K562 (cell line): ENCODE measurements around the gene ADORA2B. TPM values are rescaled to one million over a fixed set of nuclear protein-coding genes. Genes with fewer than 3 reads are reported as not detected.

Source experiments
- ATAC-seq: fragments of 200-7000 bp; cut with Tn5 transposase; 3 replicates; pipeline ENCODE4 v1.9.1; 2020; ENCODE audit warnings: moderate library complexity
- BruUV-seq: library from RNA; stranded (reverse); fragments of 400-500 nt; replicated peaks from 2 replicates; lab custom pipeline; 2021; lab: Mats Ljungman, UMichigan
- CTCF ChIA-PET: fragments of 300-600 bp; formaldehyde crosslinking; extraction: SDS; loops from one replicate; lab custom pipeline; 2021; ENCODE audit warnings: low intra/inter-chr PET ratio; lab: Yijun Ruan, JAX
- POLR2A ChIA-PET: fragments of 300-600, 350-650 bp; sonication (Branson Sonifier 250); formaldehyde crosslinking; extraction: SDS; loops from one replicate; lab custom pipeline; 2021; ENCODE audit warnings: antibody characterized with exemption, inconsistent platforms; lab: Yijun Ruan, JAX
- DNase-seq, 4 experiments: peaks; one replicate each; pipeline versions ENCODE4 v3.0.0 to v3.0.0-alpha.2; 2011 to 2018; ENCODE audit warnings: low spot score in 3 of 4, mixed read lengths in 3 of 4; ENCODE audit errors: extremely low read depth in 1 of 4
- FAIRE-seq: peaks from 2 replicates; lab custom pipeline; 2011; peaks lifted over from hg19 to GRCh38; lab: Jason Lieb, UNC
- H2AFZ ChIP-seq: 2 replicates; pipeline ENCODE4 v1.6.0; 2011; ENCODE audit warnings: low read depth, low read length, control low read depth, inconsistent platforms
- H3K27ac ChIP-seq: fragments of 200-600 bp; 3 replicates; pipeline ENCODE4 v1.8.0; 2011; ENCODE audit warnings: low read depth, mild to moderate bottlenecking, control low read depth, inconsistent platforms, low read length, moderate library complexity, mixed read lengths; ENCODE audit errors: extremely low read depth
- H3K27me3 ChIP-seq, 2 experiments: fragments of 300-600 bp in 1 of 2; 2 replicates in 1 of 2; 3 replicates in 1 of 2; pipeline versions ENCODE4 v1.6.0 to v1.8.0; 2011; ENCODE audit warnings: inconsistent platforms in 2 of 2, low read length in 2 of 2, mild to moderate bottlenecking in 1 of 2, mixed read lengths in 1 of 2, moderate library complexity in 1 of 2; ENCODE audit not compliant: control insufficient read depth in 2 of 2, insufficient read depth in 2 of 2
- H3K36me3 ChIP-seq: fragments of 300-600 bp; 3 replicates; pipeline ENCODE4 v1.8.0; 2011; ENCODE audit warnings: mild to moderate bottlenecking, low read length, inconsistent platforms; ENCODE audit not compliant: control insufficient read depth, insufficient read depth
- H3K4me1 ChIP-seq, 2 experiments: fragments of 200-600 bp in 1 of 2; replicated peaks in 1 of 2; 2 replicates in 1 of 2; 3 replicates in 1 of 2; pipeline versions ENCODE4 v1.5.1 to v1.8.0; 2011; ENCODE audit warnings: inconsistent platforms in 2 of 2, low read length in 2 of 2, mild to moderate bottlenecking in 1 of 2, mixed read lengths in 1 of 2, moderate library complexity in 1 of 2; ENCODE audit not compliant: control insufficient read depth in 2 of 2, insufficient read depth in 2 of 2
- H3K4me2 ChIP-seq: 2 replicates; pipeline ENCODE4 v1.6.1; 2011; ENCODE audit warnings: low read length, control low read depth, inconsistent platforms, mixed read lengths; ENCODE audit not compliant: insufficient read depth
- H3K4me3 ChIP-seq: fragments of 200-600 bp; sonication (generic), shearing (Covaris generic); 2 replicates; pipeline ENCODE4 v1.5.1; 2016; ENCODE audit warnings: control low read depth, inconsistent platforms
- H3K79me2 ChIP-seq: fragments of 200-600 bp; 3 replicates; pipeline ENCODE4 v1.8.0; 2011; ENCODE audit warnings: low read length, inconsistent platforms; ENCODE audit not compliant: control insufficient read depth, insufficient read depth
- H3K9ac ChIP-seq, 2 experiments: 2 replicates each; pipeline versions ENCODE4 v1.6.0 to v1.6.1; 2011; ENCODE audit warnings: low read depth in 2 of 2, low read length in 2 of 2, control low read depth in 1 of 2, inconsistent platforms in 1 of 2, mild to moderate bottlenecking in 1 of 2, mixed read lengths in 1 of 2; ENCODE audit not compliant: insufficient read depth in 1 of 2
- H3K9me1 ChIP-seq: one replicate; pipeline ENCODE4 v1.6.0; 2011; ENCODE audit warnings: inconsistent platforms, mild to moderate bottlenecking, low read length, moderate library complexity; ENCODE audit not compliant: control insufficient read depth, insufficient read depth
- H3K9me3 ChIP-seq: replicated peaks from 2 replicates; pipeline ENCODE4 v1.5.1; 2011; ENCODE audit warnings: low read depth, low read length, inconsistent platforms; ENCODE audit not compliant: control insufficient read depth, insufficient read depth
- H4K20me1 ChIP-seq: replicated peaks from 2 replicates; pipeline ENCODE4 v1.6.1; 2011; ENCODE audit warnings: low read length, inconsistent platforms, mixed read lengths; ENCODE audit not compliant: control insufficient read depth, insufficient read depth
- ARID2 ChIP-seq: fragments of 450-650 bp; IDR thresholded peaks from 2 replicates; pipeline ENCODE4 v1.6.1; 2017; ENCODE audit warnings: antibody characterized with exemption, mild to moderate bottlenecking
- ATF1 ChIP-seq, 2 experiments: fragments of 450-650 bp in 1 of 2; IDR thresholded peaks; 2 replicates each; pipeline ENCODE4 v1.6.1; 2016; ENCODE audit warnings: missing compliant biosample characterization in 1 of 2, missing genetic modification characterization in 1 of 2
- LCOR ChIP-seq: sonication (generic); formaldehyde crosslinking; IDR thresholded peaks from 2 replicates; pipeline ENCODE4 v1.8.0; 2022; ENCODE audit warnings: mild to moderate bottlenecking, missing genetic modification reagents
- ZFP1 ChIP-seq: fragments of 450-650 bp; formaldehyde crosslinking; IDR thresholded peaks from 2 replicates; pipeline ENCODE4 v1.4.0; 2020; ENCODE audit warnings: mild to moderate bottlenecking, mixed read lengths
- WGBS: fragments of 100-300 bp; shearing (Covaris generic); methylation state at CpG from one replicate; pipeline ENCODE4 v1.1.6; 2016; ENCODE audit warnings: low coverage, mixed read lengths; ENCODE audit not compliant: insufficient coverage; ENCODE audit errors: missing lambda C conversion rate; 5-methylcytosine and 5-hydroxymethylcytosine counted together
- in situ Hi-C: fragments of 300-500 bp; cut with MboI; formaldehyde crosslinking; loops from 4 replicates; pipeline ENCODE4 v1.15.0; 2018; ENCODE audit warnings: inconsistent platforms, mixed read lengths
- intact Hi-C: fragments of 100-400 bp; cut with micrococcal nuclease; formaldehyde crosslinking; loops from 2 replicates; pipeline ENCODE4 v1.14.2; 2022
- polyA plus RNA-seq, 8 experiments: library from polyadenylated mRNA; depleted of rRNA in 4 of 8; stranded (reverse) in 5 of 8; unstranded in 3 of 8; fragments of >200 nt; fragmentation: Nextera tagmentation in 2 of 8; fragmentation: Illumina TruSeq in 1 of 8; extraction: Ambion mirVana in 2 of 8; extraction: Trizol in 1 of 8; gene quantifications; 2 replicates each; pipeline versions ENCODE4 v1.2.1 to v1.2.3, GENCODE V29; 2011 to 2014; ENCODE audit warnings: inconsistent platforms in 1 of 8, missing spikeins in 1 of 8
- total RNA-seq, 7 experiments: library from RNA; depleted of rRNA in 6 of 7; stranded (reverse); fragments of >200 nt in 6 of 7; fragmentation: Illumina TruSeq in 2 of 7; extraction: Trizol in 2 of 7; gene quantifications; 2 replicates each; pipeline versions ENCODE4 v1.2.1 to v1.2.3, GENCODE V29; 2011 to 2021; ENCODE audit warnings: low replicate concordance in 1 of 7

ADORA2B gene
- total and polyA plus RNA-seq, 9 of the 15 experiments (the other 6 are each of a cell fraction or from before 2014, with no cell fraction given), result 6.4 to 16.6 (median 10.5) TPM

- intact Hi-C loops, result loop anchor here (5.0 kb wide), 1 partner anchor 35 kb away; no protein-coding TSS in a partner anchor
- Histone ChIP-seq H3K4me1 (peaks cover 16 to 48% of the 10 kb centered on the region in 2 experiments; a peak in 4 of 5 replicates), H3K36me3 (peaks cover 7% of the 10 kb centered on the region; the same call in 1 of the 3 replicates), H3K9me1 (no peaks in the 10 kb centered on the region), H3K27ac (no peak overlapping the region; the same call in 2 of the 3 replicates), H3K79me2 (peaks cover 34% of the 10 kb centered on the region), H4K20me1 (peaks cover 5% of the 10 kb centered on the region; the same call in 1 of the 2 replicates), H3K4me3 (peak overlapping the region; percentile 61; the same call in 1 of the 2 replicates), H3K4me2 (peak overlapping the region; percentile 90), H3K9ac (peak overlapping the region; percentile 77 to 84; a peak in 3 of 4 replicates), H3K9me3 (no peaks in the 10 kb centered on the region), H3K27me3 (no peaks in the 10 kb centered on the region), H2AFZ (no peak overlapping the region)
- FAIRE-seq, result no peak
- WGBS, result 60% methylated on average over 3 of the region's 3 CpGs
- TF ChIP-seq ATF1 (CRISPR knock-in tag; IDR thresholded peaks at IDR 0.05) (no peak), ATF1 (tag; IDR thresholded peaks at IDR 0.05) (no peak), LCOR (CRISPR knock-in tag) (no peak), ZFP1 (no peak), ARID2 (no peak)
- CTCF ChIA-PET, result no interaction called here
- DNase-seq, result no peak
- in situ Hi-C loops, result loop anchor here (10.0 kb wide), 2 partner anchors 48 to 112 kb away; partner anchors contain the start of genes TTC19 and ZSWIM7
- POLR2A ChIA-PET, result interaction anchor here (2.9 kb wide), 1 partner anchor 12 kb away, joined by 8 read pairs; no protein-coding TSS in a partner anchor
- ATAC-seq, result no peak
- BruUV-seq, result no TSS peak
These were observed 2.3 kb downstream of the ADORA2B start for GRCh38 chr17:15947271-15947670.
